Stimulated activated naive CD8-positive, alpha-beta T cell treated with anti-CD3 and anti-CD28 coated beads, Interleukin-15, amount 100 ng/mL, for 72 hours (primary cell): ENCODE results near the gene DGCR2.
A peak's percentile ranks its signal among the peaks of the same experiment; 100 is the strongest.

Source experiments
- ATAC-seq: fragments of 150-1000 bp; cut with Tn5 transposase; 2 replicates; pipeline ENCODE4 v1.10.0; 2021; ENCODE audit warnings: mild to moderate bottlenecking, moderate library complexity
- DNase-seq, 2 donors: peaks; one replicate each; pipeline ENCODE4 v3.0.0; 2021 to 2022
- H3K27ac Mint-ChIP-seq, 2 donors: one replicate each; pipeline ENCODE4 v1.8.0; 2022; ENCODE audit warnings: mild to moderate bottlenecking in 2 of 2, mixed read lengths in 2 of 2, moderate library complexity in 2 of 2
- H3K27me3 Mint-ChIP-seq: one replicate; pipeline ENCODE4 v1.8.0; 2022; ENCODE audit warnings: mixed read lengths
- H3K4me1 Mint-ChIP-seq: one replicate; pipeline ENCODE4 v1.8.0; 2022; ENCODE audit warnings: mild to moderate bottlenecking, mixed read lengths
- H3K4me3 Mint-ChIP-seq, 2 donors: one replicate each; pipeline ENCODE4 v1.8.0; 2022; ENCODE audit warnings: mild to moderate bottlenecking in 2 of 2, mixed read lengths in 2 of 2, moderate library complexity in 1 of 2
- H3K9me3 Mint-ChIP-seq, 2 donors: one replicate each; pipeline ENCODE4 v1.8.0; 2022; ENCODE audit warnings: mixed read lengths in 2 of 2

The DGCR2 gene

GRCh38 chr22:19123936-19124335, 1.7 kb upstream of the DGCR2 start:
- Mint-ChIP-seq H3K9me3 (no peaks in the 10 kb centered on the region), H3K27ac (no peak overlapping the region), H3K27me3 (no peaks in the 10 kb centered on the region), H3K4me1 (peaks cover 38% of the 10 kb centered on the region), H3K4me3 (no peak overlapping the region)
- ATAC-seq (no peak), DNase-seq (no peak)

GRCh38 chr22:19122752-19123492, 710 bp upstream of the DGCR2 start:
- Mint-ChIP-seq H3K27ac (peak overlapping the region; percentile 63 to 83), H3K27me3 (no peaks in the 10 kb centered on the region), H3K4me1 (peaks cover 48% of the 10 kb centered on the region), H3K9me3 (no peaks in the 10 kb centered on the region), H3K4me3 (peak overlapping the region; percentile 85 to 91)
- no peak for DNase-seq
- ATAC-seq = no peak

- ATAC-seq = peak; percentile 39
- Mint-ChIP-seq H3K4me3 (peak overlapping the region; percentile 85 to 92), H3K27me3 (no peaks in the 10 kb centered on the region), H3K9me3 (no peaks in the 10 kb centered on the region), H3K27ac (peak overlapping the region; percentile 78 to 97), H3K4me1 (peaks cover 60% of the 10 kb centered on the region)
- peak; percentile 36 to 55 for DNase-seq
Observed at GRCh38 chr22:19121631-19122142, 525 bp downstream of the DGCR2 start.

GRCh38 chr22:19120829-19121630, 1.2 kb downstream of the DGCR2 start:
- ATAC-seq (peak; percentile 37), DNase-seq (no peak)
- peak overlapping the region; percentile 78 to 97 for H3K27ac Mint-ChIP-seq
- H3K4me1 Mint-ChIP-seq = peaks cover 67% of the 10 kb centered on the region
- no peaks in the 10 kb centered on the region for H3K9me3 Mint-ChIP-seq
- no peaks in the 10 kb centered on the region for H3K27me3 Mint-ChIP-seq
- peak overlapping the region; percentile 85 to 92 for H3K4me3 Mint-ChIP-seq

DNA sequence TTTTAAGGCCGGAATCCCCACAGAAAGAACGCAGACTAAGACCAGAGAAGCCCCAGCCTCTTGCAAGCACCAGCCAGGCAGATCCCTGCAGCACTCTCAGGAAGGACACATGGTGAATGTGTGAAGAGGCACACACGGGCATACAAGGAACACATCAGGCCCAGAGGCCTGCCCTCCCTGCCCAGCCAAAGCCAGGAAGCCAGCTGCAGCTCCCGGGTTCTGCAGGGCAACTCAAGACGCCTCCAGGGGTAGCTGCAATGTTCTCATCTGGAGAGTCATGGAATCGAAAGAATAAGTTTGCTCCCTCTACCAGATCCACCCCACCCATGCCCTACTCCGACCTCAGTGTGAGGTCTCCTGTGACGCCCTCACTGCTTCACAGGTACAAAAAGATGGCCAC, 2.3 kb downstream of the DGCR2 start:
- ATAC-seq = no peak
- Mint-ChIP-seq H3K27me3 (no peaks in the 10 kb centered on the region), H3K4me3 (peak overlapping the region; percentile 85 to 92), H3K27ac (peak overlapping the region in 1 of 2 donors; percentile 80), H3K4me1 (peaks cover 77% of the 10 kb centered on the region), H3K9me3 (no peaks in the 10 kb centered on the region)
- DNase-seq = no peak

DNA sequence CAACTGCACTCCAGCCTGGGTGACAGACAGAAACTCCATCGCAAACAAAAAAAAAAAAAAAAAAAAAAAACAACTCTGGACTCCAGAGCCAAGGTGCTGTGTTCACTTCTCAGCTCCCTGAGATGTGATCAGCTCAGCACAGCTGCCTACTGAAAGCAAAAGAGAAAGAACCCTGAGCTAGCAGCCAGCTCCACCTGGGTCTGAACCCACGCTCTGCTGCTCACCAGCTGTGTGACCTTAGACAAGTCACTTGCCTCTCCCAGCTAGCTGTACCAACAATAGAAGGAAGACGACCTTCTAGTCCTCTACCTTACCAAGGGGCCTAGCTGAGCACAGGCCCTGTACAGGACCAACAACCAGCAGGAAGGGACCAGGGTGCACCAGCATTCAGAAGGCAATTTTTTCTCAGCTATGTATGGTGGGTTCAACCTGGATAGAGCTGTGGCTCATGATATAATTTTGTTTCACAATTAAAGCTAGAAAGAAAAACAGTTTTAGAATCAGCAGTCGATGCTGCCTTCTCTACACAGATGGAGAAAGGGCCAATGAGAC, 3.8 kb downstream of the DGCR2 start:
- Mint-ChIP-seq H3K4me1 (peaks cover 84% of the 10 kb centered on the region), H3K27me3 (no peaks in the 10 kb centered on the region), H3K27ac (no peak overlapping the region), H3K9me3 (no peaks in the 10 kb centered on the region), H3K4me3 (no peak overlapping the region)
- ATAC-seq (no peak), DNase-seq (no peak)

DNA sequence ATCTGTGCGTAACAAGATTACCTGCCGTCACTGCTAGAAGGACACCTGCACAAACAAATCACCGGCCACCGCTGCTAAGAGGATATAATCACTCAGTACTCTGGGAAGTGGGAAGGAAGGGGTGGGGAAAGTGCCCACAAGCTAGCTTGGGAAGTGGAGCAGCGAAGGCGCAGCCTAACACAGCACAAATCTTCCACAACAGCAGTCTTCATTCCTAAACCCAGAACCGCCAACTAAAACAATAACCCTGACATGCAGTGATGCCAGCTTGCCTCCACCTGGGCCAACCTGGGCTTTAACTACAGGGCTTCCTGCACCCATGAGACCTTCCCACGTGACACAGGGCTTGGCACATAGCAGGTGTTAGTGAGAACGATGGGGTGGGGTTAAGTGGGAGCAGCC, 5.1 kb downstream of the DGCR2 start:
- Mint-ChIP-seq H3K27ac (no peak overlapping the region), H3K9me3 (no peaks in the 10 kb centered on the region), H3K4me1 (peaks cover 83% of the 10 kb centered on the region), H3K4me3 (no peak overlapping the region), H3K27me3 (no peaks in the 10 kb centered on the region)
- no peak for ATAC-seq
- DNase-seq = no peak

DNA sequence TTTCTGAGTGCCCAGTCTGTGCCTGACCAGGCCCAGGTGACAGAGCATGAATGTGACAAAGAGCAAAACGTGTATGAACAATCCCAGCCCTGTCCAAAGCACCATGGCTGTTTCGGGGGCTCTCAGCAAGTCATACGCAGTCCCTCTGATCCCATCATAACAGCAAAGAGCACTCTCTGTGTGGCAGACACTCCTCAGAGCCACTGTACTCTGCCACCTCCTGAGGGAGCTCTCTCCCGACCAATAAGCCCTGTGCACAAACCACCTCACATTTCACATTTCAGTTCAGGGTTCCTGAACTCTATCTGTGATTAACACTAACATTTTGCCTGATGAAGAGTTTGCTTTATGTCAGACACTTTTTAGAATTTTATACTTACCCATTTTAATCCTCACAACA, 6.6 kb downstream of the DGCR2 start:
- Mint-ChIP-seq H3K4me3 (no peak overlapping the region), H3K9me3 (no peaks in the 10 kb centered on the region), H3K27ac (peak overlapping the region; percentile 61 to 77), H3K4me1 (peaks cover 84% of the 10 kb centered on the region), H3K27me3 (no peaks in the 10 kb centered on the region)
- DNase-seq = no peak
- ATAC-seq = no peak

DNA sequence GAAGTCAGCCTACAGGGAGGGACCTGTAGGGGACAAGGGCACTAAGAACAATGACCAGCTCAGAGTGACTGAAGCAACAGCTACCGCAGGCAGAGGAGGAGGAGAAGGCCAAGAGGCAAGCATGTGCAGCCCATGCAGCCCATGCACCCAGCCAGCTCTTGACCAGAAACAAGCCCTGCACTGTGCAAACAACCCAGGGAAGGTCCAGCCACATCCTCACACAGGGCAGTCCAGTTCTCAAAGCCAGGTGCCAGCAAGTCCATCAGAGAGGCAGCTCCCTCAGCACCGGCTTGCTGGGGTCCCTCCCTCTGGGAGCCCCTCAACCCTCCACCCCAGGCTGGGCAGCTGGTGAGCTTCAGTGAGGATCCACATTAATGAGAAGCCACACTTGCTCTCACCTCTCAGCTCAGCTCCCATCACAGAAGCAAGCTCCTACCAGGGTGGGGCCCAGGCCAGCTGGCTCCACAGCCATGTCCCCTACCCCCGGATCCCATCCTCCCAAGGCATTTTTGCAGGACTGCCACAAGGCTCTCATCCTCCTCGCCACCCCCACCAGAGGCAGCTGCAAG, 7.1 kb downstream of the DGCR2 start:
- Mint-ChIP-seq H3K27ac (peak overlapping the region in 1 of 2 donors; percentile 61), H3K27me3 (no peaks in the 10 kb centered on the region), H3K4me1 (peaks cover 83% of the 10 kb centered on the region), H3K4me3 (no peak overlapping the region), H3K9me3 (no peaks in the 10 kb centered on the region)
- ATAC-seq (peak; percentile 37), DNase-seq (no peak)

- Mint-ChIP-seq H3K4me1 (peaks cover 83% of the 10 kb centered on the region), H3K27me3 (no peaks in the 10 kb centered on the region), H3K27ac (no peak overlapping the region), H3K4me3 (no peak overlapping the region), H3K9me3 (no peaks in the 10 kb centered on the region)
- DNase-seq (no peak), ATAC-seq (no peak)
Observed at GRCh38 chr22:19113429-19113828, 8.8 kb downstream of the DGCR2 start.

- ATAC-seq = no peak
- Mint-ChIP-seq H3K27ac (peak overlapping the region in 1 of 2 donors; percentile 20), H3K27me3 (no peaks in the 10 kb centered on the region), H3K9me3 (no peaks in the 10 kb centered on the region), H3K4me1 (peaks cover 83% of the 10 kb centered on the region), H3K4me3 (no peak overlapping the region)
- DNase-seq = no peak
Observed at GRCh38 chr22:19111584-19111983, 10.6 kb downstream of the DGCR2 start.

GRCh38 chr22:19111140-19111539, 11.1 kb downstream of the DGCR2 start:
- H3K4me3 Mint-ChIP-seq = no peak overlapping the region
- no peaks in the 10 kb centered on the region for H3K9me3 Mint-ChIP-seq
- peaks cover 83% of the 10 kb centered on the region for H3K4me1 Mint-ChIP-seq
- peak overlapping the region; percentile 7 to 20 for H3K27ac Mint-ChIP-seq
- no peaks in the 10 kb centered on the region for H3K27me3 Mint-ChIP-seq
- ATAC-seq = no peak
- no peak for DNase-seq

DNA sequence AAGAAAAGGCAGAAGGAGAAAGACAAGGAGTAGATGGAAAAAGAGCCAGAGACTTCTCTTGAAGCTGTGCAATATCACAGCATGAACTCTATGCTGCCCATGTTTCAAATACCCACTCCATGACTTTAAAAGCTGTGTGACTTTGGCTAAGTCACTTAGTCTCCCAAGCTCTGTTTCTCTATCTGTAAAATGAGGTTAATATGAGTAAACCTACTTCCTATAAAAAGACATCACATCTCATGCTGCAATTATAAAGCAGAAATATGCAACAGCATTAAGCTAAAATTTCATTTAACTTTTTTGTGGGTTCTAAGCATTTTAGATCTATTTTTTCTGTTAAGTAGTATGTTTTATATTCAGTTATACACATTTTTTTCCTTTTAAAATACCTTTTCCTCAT, 11.6 kb downstream of the DGCR2 start:
- Mint-ChIP-seq H3K27ac (no peak overlapping the region), H3K4me1 (peaks cover 83% of the 10 kb centered on the region), H3K9me3 (no peaks in the 10 kb centered on the region), H3K4me3 (no peak overlapping the region), H3K27me3 (no peaks in the 10 kb centered on the region)
- ATAC-seq = no peak
- no peak for DNase-seq

DNA sequence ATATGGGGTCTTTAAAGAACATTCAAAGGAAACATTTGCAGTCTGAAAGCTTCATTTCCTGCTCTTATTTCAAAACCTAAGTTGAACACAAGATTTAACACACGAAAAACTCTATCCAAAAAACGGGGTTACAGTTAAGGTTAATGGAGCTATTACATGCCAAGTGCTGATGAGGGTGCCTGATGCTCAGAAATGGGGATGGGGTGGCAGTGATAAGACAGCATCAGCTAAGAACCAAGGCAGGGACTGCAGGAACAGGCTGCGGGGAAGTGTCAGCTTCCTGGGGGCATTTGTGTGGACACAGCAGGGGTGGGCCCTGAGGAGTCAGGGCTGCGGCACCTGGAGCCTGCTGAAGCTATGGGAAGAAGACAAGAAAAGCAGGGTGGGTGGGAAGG, 12.2 kb downstream of the DGCR2 start:
- peak overlapping the region; percentile 75 to 78 for H3K4me3 Mint-ChIP-seq
- peaks cover 83% of the 10 kb centered on the region for H3K4me1 Mint-ChIP-seq
- ATAC-seq (no peak), DNase-seq (no peak)
- H3K27ac Mint-ChIP-seq = peak overlapping the region; percentile 76 to 90
- no peaks in the 10 kb centered on the region for H3K9me3 Mint-ChIP-seq
- no peaks in the 10 kb centered on the region for H3K27me3 Mint-ChIP-seq

DNA sequence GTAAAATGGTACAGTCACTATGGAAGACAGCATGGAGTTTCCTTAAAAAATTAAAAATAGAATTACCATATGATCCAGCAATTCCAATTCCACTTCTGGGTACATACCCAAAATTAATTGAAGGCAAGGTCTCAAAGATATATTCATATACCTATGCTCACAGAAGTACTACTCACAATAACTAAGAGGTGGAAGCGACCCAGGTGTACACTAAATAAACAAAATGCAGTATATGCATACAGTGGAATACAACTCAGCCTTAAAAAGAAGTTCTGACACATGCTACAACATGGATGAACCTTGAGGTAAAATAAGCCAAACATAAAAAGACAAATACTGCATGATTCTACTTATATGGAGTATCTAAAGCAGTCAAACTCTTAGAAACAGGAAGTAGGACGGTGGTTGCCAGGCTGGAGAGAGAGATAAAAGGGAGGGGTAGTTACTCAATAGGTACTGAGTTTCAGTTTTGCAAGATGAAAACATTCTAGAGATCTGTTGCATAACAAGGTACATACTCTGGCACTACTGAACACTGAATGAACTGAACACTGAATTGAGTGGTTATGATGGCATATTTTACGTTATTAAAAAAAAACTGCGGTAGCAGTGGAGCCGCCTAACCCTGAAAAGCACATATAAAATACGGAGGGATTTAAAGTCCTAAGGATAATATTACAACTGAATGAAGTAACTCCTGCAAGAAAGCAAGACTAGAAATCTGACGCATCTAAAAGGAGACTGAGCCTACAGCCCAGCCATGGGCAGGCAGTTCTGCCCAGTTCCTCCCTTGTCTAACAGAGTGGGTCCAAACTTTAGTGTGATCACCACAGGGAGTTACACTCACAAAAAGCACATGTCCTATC, 12.8 kb downstream of the DGCR2 start:
- Mint-ChIP-seq H3K4me3 (peak overlapping the region; percentile 75 to 78), H3K27ac (peak overlapping the region; percentile 76 to 92), H3K4me1 (peaks cover 77% of the 10 kb centered on the region), H3K27me3 (no peaks in the 10 kb centered on the region), H3K9me3 (no peaks in the 10 kb centered on the region)
- DNase-seq = peak in 1 of 2 donors; percentile 50
- ATAC-seq = peak; percentile 95
